Measurements from ENCODE around the gene AMPH. TPM values are rescaled to one million over a fixed set of nuclear protein-coding genes. Genes with fewer than 3 reads are reported as not detected.

The AMPH gene
- total RNA-seq, 4 donors from 2014 or later, result 0.51 to 19.6 (median 11.6) TPM

- no peak for DNase-seq
- H3K4me3 ChIP-seq, result no peak overlapping the region
- no peaks in the 10 kb centered on the region for H3K36me3 ChIP-seq
- no peaks in the 10 kb centered on the region for H3K9me3 ChIP-seq
- TF ChIP-seq, protein P1, sequence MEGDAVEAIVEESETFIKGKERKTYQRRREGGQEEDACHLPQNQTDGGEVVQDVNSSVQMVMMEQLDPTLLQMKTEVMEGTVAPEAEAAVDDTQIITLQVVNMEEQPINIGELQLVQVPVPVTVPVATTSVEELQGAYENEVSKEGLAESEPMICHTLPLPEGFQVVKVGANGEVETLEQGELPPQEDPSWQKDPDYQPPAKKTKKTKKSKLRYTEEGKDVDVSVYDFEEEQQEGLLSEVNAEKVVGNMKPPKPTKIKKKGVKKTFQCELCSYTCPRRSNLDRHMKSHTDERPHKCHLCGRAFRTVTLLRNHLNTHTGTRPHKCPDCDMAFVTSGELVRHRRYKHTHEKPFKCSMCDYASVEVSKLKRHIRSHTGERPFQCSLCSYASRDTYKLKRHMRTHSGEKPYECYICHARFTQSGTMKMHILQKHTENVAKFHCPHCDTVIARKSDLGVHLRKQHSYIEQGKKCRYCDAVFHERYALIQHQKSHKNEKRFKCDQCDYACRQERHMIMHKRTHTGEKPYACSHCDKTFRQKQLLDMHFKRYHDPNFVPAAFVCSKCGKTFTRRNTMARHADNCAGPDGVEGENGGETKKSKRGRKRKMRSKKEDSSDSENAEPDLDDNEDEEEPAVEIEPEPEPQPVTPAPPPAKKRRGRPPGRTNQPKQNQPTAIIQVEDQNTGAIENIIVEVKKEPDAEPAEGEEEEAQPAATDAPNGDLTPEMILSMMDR (IDR thresholded peaks at IDR 0.05), result no peak
- no peak for TF ChIP-seq POLR2A (IDR thresholded peaks at IDR 0.05)
- no peaks in the 10 kb centered on the region for H3K4me1 ChIP-seq
- no peak overlapping the region for H3K27ac ChIP-seq
- intact Hi-C loops (cut with DNase I; ENCODE audit: low total_unique reads), result no loop called here
- H3K27me3 ChIP-seq, result no peaks in the 10 kb centered on the region
Observed at GRCh38 chr7:38502848-38503247, 128.3 kb downstream of the AMPH start.

- H3K4me1 ChIP-seq, result no peaks in the 10 kb centered on the region
- H3K27ac ChIP-seq, result no peak overlapping the region
- no peak for TF ChIP-seq POLR2A (IDR thresholded peaks at IDR 0.05)
- TF ChIP-seq, protein P1 (IDR thresholded peaks at IDR 0.05), result no peak
- no peak for DNase-seq
- no peaks in the 10 kb centered on the region for H3K9me3 ChIP-seq
- no peak overlapping the region for H3K4me3 ChIP-seq
- no peaks in the 10 kb centered on the region for H3K36me3 ChIP-seq
- intact Hi-C loops (cut with DNase I; ENCODE audit: low total_unique reads), result no loop called here
- no peaks in the 10 kb centered on the region for H3K27me3 ChIP-seq
Observed at GRCh38 chr7:38502289-38502688, 128.9 kb downstream of the AMPH start.

- Histone ChIP-seq H3K27me3 (no peaks in the 10 kb centered on the region), H3K9me3 (no peaks in the 10 kb centered on the region), H3K27ac (no peak overlapping the region), H3K36me3 (no peaks in the 10 kb centered on the region), H3K4me3 (no peak overlapping the region), H3K4me1 (no peaks in the 10 kb centered on the region)
- intact Hi-C loops (cut with DNase I; ENCODE audit: low total_unique reads), result no loop called here
- TF ChIP-seq, protein P1 (IDR thresholded peaks at IDR 0.05), result no peak
- TF ChIP-seq POLR2A (IDR thresholded peaks at IDR 0.05), result no peak
- no peak for DNase-seq
Observed at GRCh38 chr7:38492010-38492409, 139.2 kb downstream of the AMPH start.

DNA sequence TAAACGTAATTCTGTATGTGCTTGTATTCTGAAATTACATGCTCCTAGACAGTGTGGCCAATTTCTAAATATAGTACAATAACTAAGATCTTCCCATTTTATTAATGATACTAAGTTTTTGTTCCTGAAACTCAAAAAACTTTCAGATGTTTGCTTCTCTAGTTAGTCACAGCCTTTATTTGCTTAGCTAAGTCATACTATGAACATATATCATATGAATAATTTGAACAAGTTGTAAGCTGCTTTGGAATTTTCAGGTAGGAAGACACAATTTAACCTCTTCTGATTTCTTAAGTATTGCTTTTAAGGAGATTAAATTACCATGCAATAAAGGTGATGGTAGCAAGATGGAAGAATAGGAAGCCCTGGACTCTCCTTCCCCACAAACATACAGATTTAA, 148.7 kb downstream of the AMPH start:
- no peak for TF ChIP-seq POLR2A (IDR thresholded peaks at IDR 0.05)
- TF ChIP-seq, protein P1 (IDR thresholded peaks at IDR 0.05), result no peak
- Histone ChIP-seq H3K4me3 (no peak overlapping the region), H3K27ac (no peak overlapping the region), H3K27me3 (no peaks in the 10 kb centered on the region), H3K9me3 (no peaks in the 10 kb centered on the region), H3K36me3 (no peaks in the 10 kb centered on the region), H3K4me1 (no peaks in the 10 kb centered on the region)
- intact Hi-C loops (cut with DNase I; ENCODE audit: low total_unique reads), result no loop called here
- DNase-seq, result no peak

DNA sequence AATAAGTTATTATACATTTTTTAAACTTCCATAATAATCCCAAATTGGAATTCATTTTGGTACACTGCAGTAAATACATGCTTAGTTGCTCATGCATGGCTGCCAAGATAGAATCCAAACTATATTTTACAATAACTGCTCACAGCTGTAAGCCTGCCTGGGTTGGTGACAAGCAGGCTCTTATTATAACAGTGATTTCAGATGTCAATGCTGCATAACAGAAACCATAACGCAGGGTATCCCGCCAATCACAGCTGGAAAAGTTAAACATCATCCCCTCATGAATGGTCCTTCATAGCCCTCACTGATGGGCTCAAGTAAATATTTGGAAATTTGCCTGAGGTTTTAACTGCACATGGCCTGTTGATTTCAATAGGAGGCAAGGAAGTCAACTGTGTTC, 149.8 kb downstream of the AMPH start:
- Histone ChIP-seq H3K36me3 (no peaks in the 10 kb centered on the region), H3K9me3 (no peaks in the 10 kb centered on the region), H3K4me3 (no peak overlapping the region), H3K27me3 (no peaks in the 10 kb centered on the region), H3K27ac (no peak overlapping the region), H3K4me1 (no peaks in the 10 kb centered on the region)
- intact Hi-C loops (cut with DNase I; ENCODE audit: low total_unique reads), result no loop called here
- TF ChIP-seq, protein P1 (IDR thresholded peaks at IDR 0.05), result no peak
- TF ChIP-seq POLR2A (IDR thresholded peaks at IDR 0.05), result no peak
- DNase-seq, result no peak

All from uterus (tissue), 4 donors.